K562 (cell line): Measurements from ENCODE around the gene UBE2L3. TPM values are rescaled to one million over a fixed set of nuclear protein-coding genes. Genes with fewer than 3 reads are reported as not detected.

Source experiments
- ATAC-seq: fragments of 200-7000 bp; cut with Tn5 transposase; 3 replicates; pipeline ENCODE4 v1.9.1; 2020; ENCODE audit warnings: moderate library complexity
- BruUV-seq: library from RNA; stranded (reverse); fragments of 400-500 nt; replicated peaks from 2 replicates; lab custom pipeline; 2021; lab: Mats Ljungman, UMichigan
- CTCF ChIA-PET: fragments of 300-600 bp; formaldehyde crosslinking; extraction: SDS; loops from one replicate; lab custom pipeline; 2021; ENCODE audit warnings: low intra/inter-chr PET ratio; lab: Yijun Ruan, JAX
- POLR2A ChIA-PET: fragments of 300-600, 350-650 bp; sonication (Branson Sonifier 250); formaldehyde crosslinking; extraction: SDS; loops from one replicate; lab custom pipeline; 2021; ENCODE audit warnings: antibody characterized with exemption, inconsistent platforms; lab: Yijun Ruan, JAX
- DNase-seq, 4 experiments: peaks; one replicate each; pipeline versions ENCODE4 v3.0.0 to v3.0.0-alpha.2; 2011 to 2018; ENCODE audit warnings: low spot score in 3 of 4, mixed read lengths in 3 of 4; ENCODE audit errors: extremely low read depth in 1 of 4
- FAIRE-seq: peaks from 2 replicates; lab custom pipeline; 2011; peaks lifted over from hg19 to GRCh38; lab: Jason Lieb, UNC
- H2AFZ ChIP-seq: 2 replicates; pipeline ENCODE4 v1.6.0; 2011; ENCODE audit warnings: low read depth, low read length, control low read depth, inconsistent platforms
- H3K27ac ChIP-seq: fragments of 200-600 bp; 3 replicates; pipeline ENCODE4 v1.8.0; 2011; ENCODE audit warnings: low read depth, mild to moderate bottlenecking, control low read depth, inconsistent platforms, low read length, moderate library complexity, mixed read lengths; ENCODE audit errors: extremely low read depth
- H3K27me3 ChIP-seq, 2 experiments: fragments of 300-600 bp in 1 of 2; 2 replicates in 1 of 2; 3 replicates in 1 of 2; pipeline versions ENCODE4 v1.6.0 to v1.8.0; 2011; ENCODE audit warnings: inconsistent platforms in 2 of 2, low read length in 2 of 2, mild to moderate bottlenecking in 1 of 2, mixed read lengths in 1 of 2, moderate library complexity in 1 of 2; ENCODE audit not compliant: control insufficient read depth in 2 of 2, insufficient read depth in 2 of 2
- H3K36me3 ChIP-seq: fragments of 300-600 bp; 3 replicates; pipeline ENCODE4 v1.8.0; 2011; ENCODE audit warnings: mild to moderate bottlenecking, low read length, inconsistent platforms; ENCODE audit not compliant: control insufficient read depth, insufficient read depth
- H3K4me1 ChIP-seq, 2 experiments: fragments of 200-600 bp in 1 of 2; replicated peaks in 1 of 2; 2 replicates in 1 of 2; 3 replicates in 1 of 2; pipeline versions ENCODE4 v1.5.1 to v1.8.0; 2011; ENCODE audit warnings: inconsistent platforms in 2 of 2, low read length in 2 of 2, mild to moderate bottlenecking in 1 of 2, mixed read lengths in 1 of 2, moderate library complexity in 1 of 2; ENCODE audit not compliant: control insufficient read depth in 2 of 2, insufficient read depth in 2 of 2
- H3K4me2 ChIP-seq: 2 replicates; pipeline ENCODE4 v1.6.1; 2011; ENCODE audit warnings: low read length, control low read depth, inconsistent platforms, mixed read lengths; ENCODE audit not compliant: insufficient read depth
- H3K4me3 ChIP-seq: fragments of 200-600 bp; sonication (generic), shearing (Covaris generic); 2 replicates; pipeline ENCODE4 v1.5.1; 2016; ENCODE audit warnings: control low read depth, inconsistent platforms
- H3K79me2 ChIP-seq: fragments of 200-600 bp; 3 replicates; pipeline ENCODE4 v1.8.0; 2011; ENCODE audit warnings: low read length, inconsistent platforms; ENCODE audit not compliant: control insufficient read depth, insufficient read depth
- H3K9ac ChIP-seq, 2 experiments: 2 replicates each; pipeline versions ENCODE4 v1.6.0 to v1.6.1; 2011; ENCODE audit warnings: low read depth in 2 of 2, low read length in 2 of 2, control low read depth in 1 of 2, inconsistent platforms in 1 of 2, mild to moderate bottlenecking in 1 of 2, mixed read lengths in 1 of 2; ENCODE audit not compliant: insufficient read depth in 1 of 2
- H3K9me1 ChIP-seq: one replicate; pipeline ENCODE4 v1.6.0; 2011; ENCODE audit warnings: inconsistent platforms, mild to moderate bottlenecking, low read length, moderate library complexity; ENCODE audit not compliant: control insufficient read depth, insufficient read depth
- H3K9me3 ChIP-seq: replicated peaks from 2 replicates; pipeline ENCODE4 v1.5.1; 2011; ENCODE audit warnings: low read depth, low read length, inconsistent platforms; ENCODE audit not compliant: control insufficient read depth, insufficient read depth
- H4K20me1 ChIP-seq: replicated peaks from 2 replicates; pipeline ENCODE4 v1.6.1; 2011; ENCODE audit warnings: low read length, inconsistent platforms, mixed read lengths; ENCODE audit not compliant: control insufficient read depth, insufficient read depth
- ARID3A ChIP-seq: IDR thresholded peaks from 2 replicates; pipeline ENCODE4 v1.6.1; 2012; ENCODE audit warnings: low read depth, low read length, improper control_type of control experiment, borderline replicate concordance
- ARID3B ChIP-seq: fragments of 250-450 bp; sonication (Bioruptor Pico); IDR thresholded peaks from 2 replicates; pipeline ENCODE4 v1.4.0; 2020; ENCODE audit warnings: borderline replicate concordance
- BRD4 ChIP-seq: fragments of 200-600 bp; sonication (generic); IDR thresholded peaks from 2 replicates; pipeline ENCODE4 v1.6.1; 2017; ENCODE audit warnings: inconsistent platforms
- CBX3 ChIP-seq, 2 experiments: IDR thresholded peaks; 1 replicate in 1 of 2; 2 replicates in 1 of 2; pipeline ENCODE4 v1.6.1; 2012; ENCODE audit warnings: inconsistent platforms in 2 of 2, low read length in 2 of 2, borderline replicate concordance in 1 of 2, control low read depth in 1 of 2
- CC2D1A ChIP-seq: fragments of 450-650 bp; IDR thresholded peaks from 2 replicates; pipeline ENCODE4 v1.6.1; 2017; ENCODE audit warnings: mild to moderate bottlenecking
- CTCF ChIP-seq, 3 experiments: IDR thresholded peaks in 2 of 3; conservative IDR thresholded peaks in 1 of 3; 2 replicates each; pipeline ENCODE4 v1.5.1; 2011 to 2012; ENCODE audit warnings: low read length in 3 of 3, mild to moderate bottlenecking in 3 of 3, control low read depth in 2 of 3, improper control_type of control experiment in 1 of 3, inconsistent platforms in 1 of 3, low read depth in 1 of 3, mixed read lengths in 1 of 3, moderate library complexity in 1 of 3; ENCODE audit not compliant: insufficient read depth in 2 of 3
- GTF2F1 ChIP-seq: IDR thresholded peaks from 2 replicates; pipeline ENCODE4 v1.6.1; 2011; ENCODE audit warnings: low read depth, low read length, improper control_type of control experiment
- KDM5B ChIP-seq: fragments of 200-600 bp; sonication (generic); IDR thresholded peaks from 2 replicates; pipeline ENCODE4 v1.6.1; 2012; ENCODE audit warnings: low read depth, mild to moderate bottlenecking, moderate library complexity, low read length, control low read depth, inconsistent platforms; ENCODE audit not compliant: insufficient replicate concordance
- NCOA6 ChIP-seq: fragments of 450-650 bp; IDR thresholded peaks from 2 replicates; pipeline ENCODE4 v1.6.1; 2017; ENCODE audit warnings: mild to moderate bottlenecking
- POLR2AphosphoS2 ChIP-seq: IDR thresholded peaks from 2 replicates; pipeline ENCODE4 v1.6.1; 2012; ENCODE audit warnings: low read length, improper control_type of control experiment
- RCOR1 ChIP-seq, 2 experiments: IDR thresholded peaks; 2 replicates each; pipeline ENCODE4 v1.6.1; 2012; ENCODE audit warnings: low read depth in 2 of 2, low read length in 2 of 2, borderline replicate concordance in 1 of 2, improper control_type of control experiment in 1 of 2
- SREBF1 ChIP-seq: fragments of 150-350 bp; IDR thresholded peaks from 2 replicates; pipeline ENCODE4 v1.6.1; 2014; ENCODE audit warnings: antibody characterized with exemption, low read depth, low read length, borderline replicate concordance
- WHSC1 ChIP-seq: IDR thresholded peaks from one replicate; pipeline ENCODE4 v1.6.1; 2012; ENCODE audit warnings: low read length, control low read depth, inconsistent platforms
- ZNF384 ChIP-seq: IDR thresholded peaks from 2 replicates; pipeline ENCODE4 v1.6.1; 2012; ENCODE audit warnings: low read depth, low read length, improper control_type of control experiment
- WGBS: fragments of 100-300 bp; shearing (Covaris generic); methylation state at CpG from one replicate; pipeline ENCODE4 v1.1.6; 2016; ENCODE audit warnings: low coverage, mixed read lengths; ENCODE audit not compliant: insufficient coverage; ENCODE audit errors: missing lambda C conversion rate; 5-methylcytosine and 5-hydroxymethylcytosine counted together
- in situ Hi-C: fragments of 300-500 bp; cut with MboI; formaldehyde crosslinking; loops from 4 replicates; pipeline ENCODE4 v1.15.0; 2018; ENCODE audit warnings: inconsistent platforms, mixed read lengths
- intact Hi-C: fragments of 100-400 bp; cut with micrococcal nuclease; formaldehyde crosslinking; loops from 2 replicates; pipeline ENCODE4 v1.14.2; 2022
- polyA plus RNA-seq, 8 experiments: library from polyadenylated mRNA; depleted of rRNA in 4 of 8; stranded (reverse) in 5 of 8; unstranded in 3 of 8; fragments of >200 nt; fragmentation: Nextera tagmentation in 2 of 8; fragmentation: Illumina TruSeq in 1 of 8; extraction: Ambion mirVana in 2 of 8; extraction: Trizol in 1 of 8; gene quantifications; 2 replicates each; pipeline versions ENCODE4 v1.2.1 to v1.2.3, GENCODE V29; 2011 to 2014; ENCODE audit warnings: inconsistent platforms in 1 of 8, missing spikeins in 1 of 8
- total RNA-seq, 7 experiments: library from RNA; depleted of rRNA in 6 of 7; stranded (reverse); fragments of >200 nt in 6 of 7; fragmentation: Illumina TruSeq in 2 of 7; extraction: Trizol in 2 of 7; gene quantifications; 2 replicates each; pipeline versions ENCODE4 v1.2.1 to v1.2.3, GENCODE V29; 2011 to 2021; ENCODE audit warnings: low replicate concordance in 1 of 7

UBE2L3 gene
- total and polyA plus RNA-seq, 9 of the 15 experiments (the other 6 are each of a cell fraction or from before 2014, with no cell fraction given), result 215 to 625 (median 285) TPM

- in situ Hi-C loops (loop anchor here (5.0 to 25.0 kb wide), 3 partner anchors 105 to 505 kb away; no protein-coding TSS in a partner anchor), intact Hi-C loops (loop anchor here (1.0 to 2.0 kb wide), 5 partner anchors 10 to 75 kb away; partner anchors contain the start of genes CCDC116, PPIL2 and UBE2L3)
- H3K9me3 ChIP-seq, result no peaks in the 10 kb centered on the region
- H3K79me2 ChIP-seq, result peaks cover 38% of the 10 kb centered on the region
- H3K9me1 ChIP-seq, result peaks cover 16% of the 10 kb centered on the region
- ChIA-PET CTCF (interaction anchor here (0.6 to 8.8 kb wide), 10 partner anchors 12 to 540 kb away, joined by 3 to 99 read pairs (median 5); partner anchors contain the start of genes CCDC116 and YDJC), POLR2A (interaction anchor here (0.5 to 76.8 kb wide), 42 partner anchors 17 to 1532 kb away, joined by 3 to 4622 read pairs (median 4); partner anchors contain the start of genes CCDC116, MAPK1, PPIL2 and PPM1F)
- H3K4me2 ChIP-seq, result peak within 1 kb of the TSS; percentile 95
- H3K27ac ChIP-seq, result peak within 1 kb of the TSS; percentile 83
- H4K20me1 ChIP-seq, result peaks cover 22% of the 10 kb centered on the region
- peak within 1 kb of the TSS; percentile 97 for H2AFZ ChIP-seq
- H3K4me3 ChIP-seq, result peak within 1 kb of the TSS; percentile 59
- H3K27me3 ChIP-seq, result no peaks in the 10 kb centered on the region; a peak in 1 of 5 replicates
- FAIRE-seq (peak; percentile 96), ATAC-seq (peak; percentile 94), DNase-seq (peak; percentile 100)
- under 1% methylated on average over 76 of the region's 76 CpGs for WGBS
- H3K36me3 ChIP-seq, result peaks cover 34% of the 10 kb centered on the region
- H3K4me1 ChIP-seq, result peaks cover 31 to 57% of the 10 kb centered on the region in 2 experiments
- H3K9ac ChIP-seq, result peak within 1 kb of the TSS; percentile 92 to 97
- BruUV-seq, result no TSS peak
- TF ChIP-seq WHSC1, result peak; percentile 55
- TF ChIP-seq CC2D1A, result no peak
- no peak; the same call in 1 of the 2 replicates for TF ChIP-seq ZNF384
- TF ChIP-seq ARID3B (CRISPR knock-in tag), result no peak
- peak in 2 of 3 experiments; percentile 43 to 84; a peak in 3 of 6 replicates for TF ChIP-seq CTCF (IDR thresholded peaks at IDR 0.05 in 2 of 3, conservative IDR thresholded peaks at IDR 0.05 in 1 of 3; ENCODE audit: insufficient read depth in 2 of 3, low read depth in 1 of 3, low read length in 3 of 3)
- TF ChIP-seq RCOR1 (IDR thresholded peaks at IDR 0.05; ENCODE audit: borderline replicate concordance in 1 of 2, low read depth in 2 of 2, low read length in 2 of 2), result peak; percentile 10 to 91
- peak; percentile 95 for TF ChIP-seq GTF2F1
- peak; percentile 99; the same call in 1 of the 2 replicates for TF ChIP-seq BRD4
- TF ChIP-seq POLR2AphosphoS2, result peak; percentile 99
- peak in 1 of 2 experiments; percentile 29; a peak in 1 of 3 replicates for TF ChIP-seq CBX3 (IDR thresholded peaks at IDR 0.05; ENCODE audit: borderline replicate concordance in 1 of 2, low read length in 2 of 2)
- TF ChIP-seq ARID3A, result peak; percentile 89
- TF ChIP-seq NCOA6, result no peak
- peak; percentile 14; the same call in 1 of the 2 replicates for TF ChIP-seq SREBF1
- peak; percentile 100 for TF ChIP-seq KDM5B
These were observed 74.5 kb downstream of the UBE2L3 start, which contains the start of gene SDF2L1 for GRCh38 chr22:21641789-21642583. TSS of gene SDF2L1 (plus strand) at chr22:21642302. CDS start at chr22:21642337, 35 bp downstream.
